ENCODE results near the gene PLRG1. TPM values are rescaled to one million over a fixed set of nuclear protein-coding genes. Genes with fewer than 3 reads are reported as not detected.

Gene PLRG1
- total and polyA plus RNA-seq, 4 donors = 47.0 to 62.6 (median 60.6) TPM

DNA sequence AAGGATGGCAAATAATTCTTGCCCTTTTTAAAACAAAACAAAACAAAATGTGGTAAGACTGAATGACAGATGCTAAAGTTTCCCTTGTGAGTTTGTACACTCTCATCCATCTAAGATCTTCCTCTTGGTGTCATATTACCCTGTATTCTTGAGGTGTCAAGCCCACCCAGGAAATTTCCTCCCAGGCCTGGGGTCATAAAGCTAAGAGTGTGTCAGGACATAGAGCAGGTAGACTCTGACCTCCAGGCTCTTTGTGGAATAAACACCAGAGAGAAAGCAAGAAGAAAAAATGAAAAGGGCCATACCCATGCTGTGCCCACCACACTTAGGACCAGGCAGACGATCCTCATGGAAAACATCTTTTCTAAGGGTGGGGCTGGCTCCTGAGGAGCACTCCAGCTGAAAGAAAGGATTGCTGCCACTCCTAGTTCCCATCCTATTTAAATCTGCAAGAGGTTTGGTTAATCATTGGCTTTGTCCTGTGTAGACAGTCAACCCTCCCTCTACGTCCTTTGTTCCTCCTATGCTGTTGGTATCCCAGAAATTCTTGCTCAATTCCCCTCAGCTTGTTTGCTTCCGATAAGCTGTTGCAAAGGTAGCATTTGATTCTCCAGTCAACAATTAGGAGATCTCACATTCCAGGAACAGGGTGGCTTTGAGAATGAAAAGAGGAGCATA is 40.3 kb upstream of the PLRG1 start, which contains the start of gene FGA:
Gene FGA, minus strand, starts transcription at position 414 of the 678 bp plus-strand sequence. Its CDS starts 55 bp downstream, at position 359.
- DNase-seq (no peak), ATAC-seq (ENCODE audit: insufficient read depth, low FRiP score) (peak; percentile 76)
- Histone ChIP-seq H3K4me3 (no peak within 1 kb of the TSS), H3K9ac (ENCODE audit: insufficient read depth in 1 of 2, low read length in 2 of 2) (no peak within 1 kb of the TSS), H3K4me1 (ENCODE audit: control insufficient read depth in 5 of 5, insufficient read depth in 5 of 5, low read length in 5 of 5) (no peaks in the 10 kb centered on the region), H3K36me3 (ENCODE audit: control insufficient read depth in 4 of 4, insufficient read depth in 4 of 4, low read length in 4 of 4) (no peaks in the 10 kb centered on the region), H3K9me3 (ENCODE audit: control insufficient read depth in 4 of 4, insufficient read depth in 3 of 4, low read length in 3 of 4) (no peaks in the 10 kb centered on the region), H3K27me3 (ENCODE audit: control insufficient read depth in 3 of 3, insufficient read depth in 3 of 3, low read length in 2 of 3) (no peaks in the 10 kb centered on the region), H3K27ac (ENCODE audit: low read depth in 1 of 2, low read length in 1 of 2) (no peak within 1 kb of the TSS)
- 52 to 87% methylated on average over 3 of the region's 3 CpGs for WGBS, 2 donors
- TF ChIP-seq, protein P1, sequence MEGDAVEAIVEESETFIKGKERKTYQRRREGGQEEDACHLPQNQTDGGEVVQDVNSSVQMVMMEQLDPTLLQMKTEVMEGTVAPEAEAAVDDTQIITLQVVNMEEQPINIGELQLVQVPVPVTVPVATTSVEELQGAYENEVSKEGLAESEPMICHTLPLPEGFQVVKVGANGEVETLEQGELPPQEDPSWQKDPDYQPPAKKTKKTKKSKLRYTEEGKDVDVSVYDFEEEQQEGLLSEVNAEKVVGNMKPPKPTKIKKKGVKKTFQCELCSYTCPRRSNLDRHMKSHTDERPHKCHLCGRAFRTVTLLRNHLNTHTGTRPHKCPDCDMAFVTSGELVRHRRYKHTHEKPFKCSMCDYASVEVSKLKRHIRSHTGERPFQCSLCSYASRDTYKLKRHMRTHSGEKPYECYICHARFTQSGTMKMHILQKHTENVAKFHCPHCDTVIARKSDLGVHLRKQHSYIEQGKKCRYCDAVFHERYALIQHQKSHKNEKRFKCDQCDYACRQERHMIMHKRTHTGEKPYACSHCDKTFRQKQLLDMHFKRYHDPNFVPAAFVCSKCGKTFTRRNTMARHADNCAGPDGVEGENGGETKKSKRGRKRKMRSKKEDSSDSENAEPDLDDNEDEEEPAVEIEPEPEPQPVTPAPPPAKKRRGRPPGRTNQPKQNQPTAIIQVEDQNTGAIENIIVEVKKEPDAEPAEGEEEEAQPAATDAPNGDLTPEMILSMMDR (IDR thresholded peaks at IDR 0.05; ENCODE audit: control extremely low read depth, extremely low read depth) = no peak

DNA sequence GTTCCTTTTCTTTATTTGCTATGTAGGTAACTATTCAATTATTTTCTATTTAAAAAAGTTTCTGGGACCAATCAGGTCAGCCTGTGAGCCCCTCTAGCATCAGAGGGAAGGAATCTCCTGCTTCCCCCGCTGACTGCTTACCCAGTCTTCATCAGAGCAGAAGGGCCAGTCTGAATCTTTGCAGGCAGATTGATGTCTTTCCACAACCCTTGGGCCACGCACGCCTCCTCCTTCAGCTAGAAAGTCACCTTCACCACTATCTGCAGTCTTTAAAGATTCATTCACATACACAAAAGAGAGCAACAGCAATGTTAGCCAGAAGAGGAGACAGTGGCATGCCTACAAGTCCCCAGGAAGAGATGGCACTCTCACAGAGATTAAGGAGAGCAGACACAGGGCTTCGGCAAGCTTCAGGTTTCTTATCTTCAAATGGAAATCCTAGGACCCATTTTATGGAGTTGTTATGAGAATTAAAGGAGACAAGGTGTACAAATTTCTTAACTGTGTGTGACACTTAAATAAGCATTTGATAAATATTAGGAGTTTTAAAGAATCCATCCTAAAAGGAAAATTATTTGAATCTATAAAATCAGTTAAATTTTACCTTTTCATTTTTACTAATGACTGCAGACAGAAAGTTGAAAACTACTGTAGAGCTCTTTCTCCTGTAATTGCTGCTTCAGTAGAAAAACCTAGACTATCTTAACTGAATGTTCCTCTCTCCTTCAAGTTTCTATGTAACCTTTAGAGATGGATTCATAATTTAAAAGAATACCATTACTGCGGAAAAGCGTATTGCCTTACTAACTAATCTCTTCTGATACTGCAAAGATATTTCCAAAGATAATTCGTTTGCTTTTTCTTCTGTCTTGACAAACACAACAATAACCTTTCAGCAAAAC is 39.3 kb upstream of the PLRG1 start:
- ATAC-seq (ENCODE audit: insufficient read depth, low FRiP score) (no peak), DNase-seq (no peak)

DNA sequence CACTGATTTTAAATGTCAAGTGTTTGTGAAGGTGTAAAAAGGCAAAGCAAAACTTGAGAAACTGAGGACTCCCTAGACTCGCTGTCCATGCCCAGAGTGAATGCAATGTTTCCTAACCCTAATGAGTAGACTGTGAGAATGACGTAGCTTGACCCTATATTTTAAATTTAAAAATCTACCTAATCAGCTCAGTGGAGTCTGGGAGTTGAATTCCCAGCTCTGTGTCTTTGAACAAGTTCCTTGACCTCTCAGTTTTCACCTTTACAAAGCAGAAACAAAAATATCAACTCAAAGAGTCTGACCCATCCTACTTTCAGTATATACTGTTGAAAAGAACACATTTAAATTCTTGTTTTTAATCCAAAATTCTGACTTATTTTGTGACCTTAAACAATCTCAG is 38.0 kb upstream of the PLRG1 start:
- Histone ChIP-seq H3K36me3 (ENCODE audit: control insufficient read depth in 4 of 4, insufficient read depth in 4 of 4, low read length in 4 of 4) (no peaks in the 10 kb centered on the region), H3K9ac (ENCODE audit: insufficient read depth in 1 of 2, low read length in 2 of 2) (no peak overlapping the region), H3K4me3 (no peak overlapping the region), H3K27ac (ENCODE audit: low read depth in 1 of 2, low read length in 1 of 2) (no peak overlapping the region), H3K9me3 (ENCODE audit: control insufficient read depth in 4 of 4, insufficient read depth in 3 of 4, low read length in 3 of 4) (no peaks in the 10 kb centered on the region), H3K27me3 (ENCODE audit: control insufficient read depth in 3 of 3, insufficient read depth in 3 of 3, low read length in 2 of 3) (peaks cover 0 to 4% (median 0%) of the 10 kb centered on the region in 3 donors), H3K4me1 (ENCODE audit: control insufficient read depth in 5 of 5, insufficient read depth in 5 of 5, low read length in 5 of 5) (no peaks in the 10 kb centered on the region)
- ATAC-seq (ENCODE audit: insufficient read depth, low FRiP score) = no peak
- DNase-seq = no peak
- TF ChIP-seq, protein P1 (IDR thresholded peaks at IDR 0.05; ENCODE audit: control extremely low read depth, extremely low read depth) = no peak
- WGBS, 2 donors = 88 to 91% methylated on average over 2 of the region's 2 CpGs

More for the DNA sequence above, 39.3 kb upstream of the PLRG1 start:
- Histone ChIP-seq H3K9me3 (ENCODE audit: control insufficient read depth in 4 of 4, insufficient read depth in 3 of 4, low read length in 3 of 4) (no peaks in the 10 kb centered on the region), H3K27ac (ENCODE audit: low read depth in 1 of 2, low read length in 1 of 2) (no peak overlapping the region), H3K36me3 (ENCODE audit: control insufficient read depth in 4 of 4, insufficient read depth in 4 of 4, low read length in 4 of 4) (no peaks in the 10 kb centered on the region), H3K27me3 (ENCODE audit: control insufficient read depth in 3 of 3, insufficient read depth in 3 of 3, low read length in 2 of 3) (peaks cover 0 to 4% (median 0%) of the 10 kb centered on the region in 3 donors), H3K4me3 (no peak overlapping the region), H3K9ac (ENCODE audit: insufficient read depth in 1 of 2, low read length in 2 of 2) (no peak overlapping the region), H3K4me1 (ENCODE audit: control insufficient read depth in 5 of 5, insufficient read depth in 5 of 5, low read length in 5 of 5) (no peaks in the 10 kb centered on the region)
- 74 to 82% methylated on average over 7 of the region's 7 CpGs for WGBS, 2 donors
- TF ChIP-seq, protein P1 (IDR thresholded peaks at IDR 0.05; ENCODE audit: control extremely low read depth, extremely low read depth) = no peak

All from lung (tissue), 12 donors.